CD14-positive monocyte (primary cell): ENCODE measurements around the gene PAPSS2. TPM values are rescaled to one million over a fixed set of nuclear protein-coding genes. Genes with fewer than 3 reads are reported as not detected.

ENCODE experiments used
- DNase-seq, 3 donors: peaks; one replicate each; pipeline ENCODE4 v3.0.0-alpha.2; 2011 to 2022
- H2AFZ ChIP-seq: 2 replicates; pipeline ENCODE4 v1.6.0; 2012; ENCODE audit warnings: mild to moderate bottlenecking, low read depth, low read length, inconsistent platforms; ENCODE audit not compliant: insufficient read depth, poor library complexity, severe bottlenecking
- H3K27ac ChIP-seq, 2 donors: 1 replicate in 1 of 2; 2 replicates in 1 of 2; pipeline ENCODE4 v1.5.1; 2012 to 2013; ENCODE audit warnings: low read length in 2 of 2, control low read depth in 1 of 2, inconsistent platforms in 1 of 2, low read depth in 1 of 2, mild to moderate bottlenecking in 1 of 2
- H3K27me3 ChIP-seq, 2 donors: one replicate each; pipeline versions ENCODE4 v1.6.0 to v1.6.1; 2011 to 2013; ENCODE audit warnings: low read length in 2 of 2; ENCODE audit not compliant: control insufficient read depth in 2 of 2, insufficient read depth in 2 of 2
- H3K36me3 ChIP-seq, 2 donors: replicated peaks in 1 of 2; 1 replicate in 1 of 2; 2 replicates in 1 of 2; pipeline versions ENCODE4 v1.5.1 to v1.6.1; 2012 to 2013; ENCODE audit warnings: low read length in 2 of 2, control low read depth in 1 of 2, inconsistent platforms in 1 of 2, mild to moderate bottlenecking in 1 of 2; ENCODE audit not compliant: insufficient read depth in 2 of 2, control insufficient read depth in 1 of 2
- H3K4me1 ChIP-seq, 2 donors: 1 replicate in 1 of 2; 2 replicates in 1 of 2; pipeline versions ENCODE4 v1.5.1 to v1.6.1; 2012 to 2013; ENCODE audit warnings: low read length in 2 of 2, control low read depth in 1 of 2, inconsistent platforms in 1 of 2, mild to moderate bottlenecking in 1 of 2, moderate library complexity in 1 of 2; ENCODE audit not compliant: insufficient read depth in 2 of 2, control insufficient read depth in 1 of 2
- H3K4me2 ChIP-seq: replicated peaks from 2 replicates; pipeline ENCODE3; 2012; ENCODE audit warnings: low read length, moderate library complexity, mild to moderate bottlenecking; ENCODE audit not compliant: poor library complexity, severe bottlenecking; ENCODE audit errors: extremely low read depth
- H3K4me3 ChIP-seq, 3 experiments: fragments of 200-600 bp in 1 of 3; sonication (generic) in 1 of 3; replicated peaks in 1 of 3; 1 replicate in 2 of 3; 2 replicates in 1 of 3; pipeline ENCODE4 v1.5.1; 2011 to 2013; ENCODE audit warnings: low read length in 3 of 3, mild to moderate bottlenecking in 3 of 3, control low read depth in 2 of 3, low read depth in 2 of 3, inconsistent platforms in 1 of 3, moderate library complexity in 1 of 3
- H3K79me2 ChIP-seq: 2 replicates; pipeline ENCODE4 v1.6.0; 2012; ENCODE audit warnings: mild to moderate bottlenecking, control low read depth, inconsistent platforms, low read length, moderate library complexity; ENCODE audit not compliant: insufficient read depth
- H3K9ac ChIP-seq: 2 replicates; pipeline ENCODE4 v1.6.0; 2017; ENCODE audit warnings: low read length, mild to moderate bottlenecking; ENCODE audit not compliant: insufficient read depth, poor library complexity, severe bottlenecking
- H3K9me3 ChIP-seq, 2 donors: replicated peaks in 1 of 2; 1 replicate in 1 of 2; 2 replicates in 1 of 2; pipeline versions ENCODE4 v1.5.1 to v1.6.1; 2012 to 2013; ENCODE audit warnings: low read length in 2 of 2, control low read depth in 1 of 2; ENCODE audit not compliant: control insufficient read depth in 1 of 2, insufficient read depth in 1 of 2
- H4K20me1 ChIP-seq: 2 replicates; pipeline ENCODE4 v1.6.0; 2012; ENCODE audit warnings: mild to moderate bottlenecking, low read length, control low read depth, moderate library complexity; ENCODE audit not compliant: insufficient read depth
- H3K27ac Mint-ChIP-seq, 7 donors: one replicate each; pipeline ENCODE4 v1.8.0; 2020; ENCODE audit warnings: mild to moderate bottlenecking in 7 of 7, mixed read lengths in 7 of 7, moderate library complexity in 6 of 7, inconsistent platforms in 2 of 7
- H3K27me3 Mint-ChIP-seq, 3 donors: one replicate each; pipeline ENCODE4 v1.8.0; 2021 to 2022; ENCODE audit warnings: low read depth in 3 of 3, mild to moderate bottlenecking in 3 of 3, mixed read lengths in 3 of 3, moderate library complexity in 3 of 3, inconsistent platforms in 1 of 3
- H3K36me3 Mint-ChIP-seq, 2 donors: one replicate each; pipeline ENCODE4 v1.8.0; 2020; ENCODE audit warnings: mixed read lengths in 2 of 2, inconsistent platforms in 1 of 2, mild to moderate bottlenecking in 1 of 2
- H3K4me1 Mint-ChIP-seq: one replicate; pipeline ENCODE4 v1.8.0; 2020; ENCODE audit warnings: mild to moderate bottlenecking, mixed read lengths
- H3K4me3 Mint-ChIP-seq, 2 donors: one replicate each; pipeline ENCODE4 v1.8.0; 2020; ENCODE audit warnings: mild to moderate bottlenecking in 2 of 2, mixed read lengths in 2 of 2, moderate library complexity in 1 of 2
- H3K9me3 Mint-ChIP-seq, 7 donors: one replicate each; pipeline ENCODE4 v1.8.0; 2020 to 2022; ENCODE audit warnings: mixed read lengths in 7 of 7, mild to moderate bottlenecking in 6 of 7, moderate library complexity in 6 of 7, inconsistent platforms in 2 of 7
- WGBS: methylation state at CpG from one replicate; pipeline ENCODE4 v1.1.5; 2013; ENCODE audit warnings: missing lambda C conversion rate; ENCODE audit not compliant: insufficient coverage; 5-methylcytosine and 5-hydroxymethylcytosine counted together
- intact Hi-C, 2 donors: fragments of 100-400 bp; cut with micrococcal nuclease; formaldehyde crosslinking; loops; one replicate each; pipeline versions ENCODE4 v1.15.0 to v1.15.1; 2023
- polyA plus RNA-seq, 3 donors: library from polyadenylated mRNA; depleted of rRNA in 1 of 3; unstranded in 2 of 3; stranded (reverse) in 1 of 3; fragments of 300-500 nt in 2 of 3; fragments of >200 nt in 1 of 3; fragmentation: Illumina TruSeq in 2 of 3; gene quantifications; 1 replicate in 2 of 3; 2 replicates in 1 of 3; pipeline ENCODE4 v1.2.3, GENCODE V29; 2012 to 2021
- TF ChIP-seq, protein P1 (sequence below): fragments of 200-600 bp; IDR thresholded peaks from one replicate; pipeline ENCODE4 v1.8.0; 2022; ENCODE audit warnings: antibody characterized with exemption, mild to moderate bottlenecking

PAPSS2 gene
- polyA plus RNA-seq, 3 donors, result 3.5 to 6.5 (median 6.2) TPM

DNA sequence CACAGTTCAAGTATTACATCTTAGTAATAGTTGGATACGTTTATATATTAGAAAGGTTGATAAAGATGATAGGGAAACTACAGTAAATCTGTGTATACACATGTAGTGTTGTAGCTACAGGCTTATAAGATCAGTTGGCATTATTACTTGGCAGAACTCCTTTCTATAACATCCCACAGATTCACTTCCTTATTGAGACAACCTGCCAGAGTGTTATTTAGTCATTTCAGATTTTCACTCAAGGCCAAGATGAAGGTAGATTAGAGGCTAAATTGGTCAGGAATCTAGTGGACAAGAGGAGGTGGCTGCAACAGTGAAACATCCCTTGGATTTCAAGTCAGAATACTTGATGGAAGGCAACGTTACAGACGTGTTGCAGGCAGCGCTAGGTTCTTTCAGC is 63.0 kb downstream of the PAPSS2 start:
- Histone ChIP-seq H3K79me2 (no peaks in the 10 kb centered on the region), H3K27ac (no peak overlapping the region), H3K27me3 (no peaks in the 10 kb centered on the region), H3K36me3 (no peaks in the 10 kb centered on the region), H4K20me1 (no peaks in the 10 kb centered on the region), H3K9ac (no peak overlapping the region), H3K4me1 (no peaks in the 10 kb centered on the region), H3K4me3 (no peak overlapping the region), H2AFZ (no peak overlapping the region), H3K9me3 (no peaks in the 10 kb centered on the region), H3K4me2 (no peak overlapping the region)
- intact Hi-C loops, result no loop called here
- DNase-seq, result no peak
- H3K27ac Mint-ChIP-seq, result no peak overlapping the region
- H3K36me3 Mint-ChIP-seq, result no peaks in the 10 kb centered on the region
- no peaks in the 10 kb centered on the region for H3K9me3 Mint-ChIP-seq
- 78% methylated on average over 3 of the region's 4 CpGs for WGBS
- TF ChIP-seq, protein P1, sequence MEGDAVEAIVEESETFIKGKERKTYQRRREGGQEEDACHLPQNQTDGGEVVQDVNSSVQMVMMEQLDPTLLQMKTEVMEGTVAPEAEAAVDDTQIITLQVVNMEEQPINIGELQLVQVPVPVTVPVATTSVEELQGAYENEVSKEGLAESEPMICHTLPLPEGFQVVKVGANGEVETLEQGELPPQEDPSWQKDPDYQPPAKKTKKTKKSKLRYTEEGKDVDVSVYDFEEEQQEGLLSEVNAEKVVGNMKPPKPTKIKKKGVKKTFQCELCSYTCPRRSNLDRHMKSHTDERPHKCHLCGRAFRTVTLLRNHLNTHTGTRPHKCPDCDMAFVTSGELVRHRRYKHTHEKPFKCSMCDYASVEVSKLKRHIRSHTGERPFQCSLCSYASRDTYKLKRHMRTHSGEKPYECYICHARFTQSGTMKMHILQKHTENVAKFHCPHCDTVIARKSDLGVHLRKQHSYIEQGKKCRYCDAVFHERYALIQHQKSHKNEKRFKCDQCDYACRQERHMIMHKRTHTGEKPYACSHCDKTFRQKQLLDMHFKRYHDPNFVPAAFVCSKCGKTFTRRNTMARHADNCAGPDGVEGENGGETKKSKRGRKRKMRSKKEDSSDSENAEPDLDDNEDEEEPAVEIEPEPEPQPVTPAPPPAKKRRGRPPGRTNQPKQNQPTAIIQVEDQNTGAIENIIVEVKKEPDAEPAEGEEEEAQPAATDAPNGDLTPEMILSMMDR, result no peak
- H3K4me3 Mint-ChIP-seq, result no peak overlapping the region
- H3K27me3 Mint-ChIP-seq, result peaks cover 0 to 6% (median 0%) of the 10 kb centered on the region in 3 donors
- H3K4me1 Mint-ChIP-seq, result peaks cover 12% of the 10 kb centered on the region

DNA sequence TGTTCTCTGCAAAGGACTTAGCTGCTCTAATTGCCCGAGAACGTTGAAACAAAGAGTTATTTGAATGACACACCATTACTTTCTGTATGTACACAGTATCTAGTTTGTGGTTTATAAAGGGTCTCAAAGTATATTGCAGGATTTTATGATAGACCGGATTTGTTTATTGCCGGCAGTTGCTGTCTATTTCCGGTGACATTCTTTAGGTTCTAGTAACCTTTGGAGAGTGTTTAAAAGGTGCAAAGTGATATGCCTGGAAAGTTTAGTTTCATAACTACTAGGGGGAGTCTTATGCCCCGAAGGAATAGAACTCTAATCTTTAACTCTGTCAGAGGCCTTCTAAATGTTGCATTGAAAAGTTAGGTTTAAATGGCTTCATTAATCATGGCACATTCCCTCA is 63.8 kb downstream of the PAPSS2 start:
- Histone ChIP-seq H3K36me3 (no peaks in the 10 kb centered on the region), H3K4me3 (no peak overlapping the region), H3K9me3 (no peaks in the 10 kb centered on the region), H3K4me2 (no peak overlapping the region), H3K27me3 (no peaks in the 10 kb centered on the region), H4K20me1 (no peaks in the 10 kb centered on the region), H3K27ac (no peak overlapping the region), H2AFZ (no peak overlapping the region), H3K79me2 (no peaks in the 10 kb centered on the region), H3K9ac (no peak overlapping the region), H3K4me1 (no peaks in the 10 kb centered on the region)
- Mint-ChIP-seq H3K27me3 (peaks cover 0 to 6% (median 0%) of the 10 kb centered on the region in 3 donors), H3K9me3 (no peaks in the 10 kb centered on the region), H3K4me3 (no peak overlapping the region), H3K4me1 (peaks cover 12% of the 10 kb centered on the region), H3K27ac (no peak overlapping the region), H3K36me3 (no peaks in the 10 kb centered on the region)
- DNase-seq, result no peak
- TF ChIP-seq, protein P1, result no peak
- WGBS, result no CpG with 5 or more reads among the region's 6 CpGs
- intact Hi-C loops, result no loop called here
